Glutamatergic neuron (in vitro differentiated cells): ENCODE data around the gene MINDY3. TPM values are rescaled to one million over a fixed set of nuclear protein-coding genes. Genes with fewer than 3 reads are reported as not detected.
A peak's percentile ranks its signal among the peaks of the same experiment; 100 is the strongest.

Experiments used
- DNase-seq: peaks from one replicate; pipeline ENCODE4 v3.0.0; 2022
- H3K27ac Mint-ChIP-seq: one replicate; pipeline ENCODE4 v1.8.0; 2020; ENCODE audit warnings: mild to moderate bottlenecking, mixed read lengths, inconsistent platforms; ENCODE audit not compliant: unreplicated experiment
- H3K27me3 Mint-ChIP-seq: one replicate; pipeline ENCODE4 v1.8.0; 2020; ENCODE audit warnings: mild to moderate bottlenecking, moderate library complexity, mixed read lengths, inconsistent platforms; ENCODE audit not compliant: unreplicated experiment
- H3K36me3 Mint-ChIP-seq: one replicate; pipeline ENCODE4 v1.8.0; 2020; ENCODE audit warnings: mild to moderate bottlenecking, mixed read lengths, inconsistent platforms; ENCODE audit not compliant: unreplicated experiment
- H3K4me1 Mint-ChIP-seq: one replicate; pipeline ENCODE4 v1.8.0; 2020; ENCODE audit warnings: mild to moderate bottlenecking, low read depth, mixed read lengths, inconsistent platforms; ENCODE audit not compliant: unreplicated experiment
- H3K4me3 Mint-ChIP-seq: one replicate; pipeline ENCODE4 v1.8.0; 2020; ENCODE audit warnings: mild to moderate bottlenecking, mixed read lengths, inconsistent platforms; ENCODE audit not compliant: unreplicated experiment
- H3K9me3 Mint-ChIP-seq: one replicate; pipeline ENCODE4 v1.8.0; 2020; ENCODE audit warnings: mild to moderate bottlenecking, moderate library complexity, mixed read lengths, inconsistent platforms; ENCODE audit not compliant: unreplicated experiment
- total RNA-seq: library from RNA; stranded (reverse); fragmentation: NEBNext Ultra II Directional; extraction: Animal tissue kit (Norgen Biotek cat#: 25700); gene quantifications from one replicate; pipeline ENCODE4 v1.2.1, GENCODE V29; 2021; ENCODE audit not compliant: unreplicated experiment
- TF ChIP-seq, protein P1 (sequence below): fragments of 200-600 bp; sonication (generic); IDR thresholded peaks from one replicate; pipeline ENCODE4 v1.5.0; 2021; ENCODE audit not compliant: partially characterized antibody, unreplicated experiment

MINDY3 gene
- total RNA-seq, 1 donor from 2014 or later: 45.6 TPM

GRCh38 chr10:15841696-15842095, 18.6 kb downstream of the MINDY3 start:
- TF ChIP-seq, protein P1, sequence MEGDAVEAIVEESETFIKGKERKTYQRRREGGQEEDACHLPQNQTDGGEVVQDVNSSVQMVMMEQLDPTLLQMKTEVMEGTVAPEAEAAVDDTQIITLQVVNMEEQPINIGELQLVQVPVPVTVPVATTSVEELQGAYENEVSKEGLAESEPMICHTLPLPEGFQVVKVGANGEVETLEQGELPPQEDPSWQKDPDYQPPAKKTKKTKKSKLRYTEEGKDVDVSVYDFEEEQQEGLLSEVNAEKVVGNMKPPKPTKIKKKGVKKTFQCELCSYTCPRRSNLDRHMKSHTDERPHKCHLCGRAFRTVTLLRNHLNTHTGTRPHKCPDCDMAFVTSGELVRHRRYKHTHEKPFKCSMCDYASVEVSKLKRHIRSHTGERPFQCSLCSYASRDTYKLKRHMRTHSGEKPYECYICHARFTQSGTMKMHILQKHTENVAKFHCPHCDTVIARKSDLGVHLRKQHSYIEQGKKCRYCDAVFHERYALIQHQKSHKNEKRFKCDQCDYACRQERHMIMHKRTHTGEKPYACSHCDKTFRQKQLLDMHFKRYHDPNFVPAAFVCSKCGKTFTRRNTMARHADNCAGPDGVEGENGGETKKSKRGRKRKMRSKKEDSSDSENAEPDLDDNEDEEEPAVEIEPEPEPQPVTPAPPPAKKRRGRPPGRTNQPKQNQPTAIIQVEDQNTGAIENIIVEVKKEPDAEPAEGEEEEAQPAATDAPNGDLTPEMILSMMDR: no peak
- Mint-ChIP-seq H3K4me3 (no peak overlapping the region), H3K27ac (peak overlapping the region; percentile 2), H3K9me3 (no peaks in the 10 kb centered on the region), H3K27me3 (no peaks in the 10 kb centered on the region), H3K36me3 (no peaks in the 10 kb centered on the region), H3K4me1 (peaks cover 12% of the 10 kb centered on the region)
- DNase-seq: no peak

- Mint-ChIP-seq H3K27me3 (no peaks in the 10 kb centered on the region), H3K4me1 (peaks cover 6% of the 10 kb centered on the region), H3K27ac (no peak overlapping the region), H3K36me3 (no peaks in the 10 kb centered on the region), H3K4me3 (no peak overlapping the region), H3K9me3 (no peaks in the 10 kb centered on the region)
- TF ChIP-seq, protein P1: no peak
- DNase-seq: no peak
Observed at GRCh38 chr10:15836807-15837206, 23.5 kb downstream of the MINDY3 start.

DNA sequence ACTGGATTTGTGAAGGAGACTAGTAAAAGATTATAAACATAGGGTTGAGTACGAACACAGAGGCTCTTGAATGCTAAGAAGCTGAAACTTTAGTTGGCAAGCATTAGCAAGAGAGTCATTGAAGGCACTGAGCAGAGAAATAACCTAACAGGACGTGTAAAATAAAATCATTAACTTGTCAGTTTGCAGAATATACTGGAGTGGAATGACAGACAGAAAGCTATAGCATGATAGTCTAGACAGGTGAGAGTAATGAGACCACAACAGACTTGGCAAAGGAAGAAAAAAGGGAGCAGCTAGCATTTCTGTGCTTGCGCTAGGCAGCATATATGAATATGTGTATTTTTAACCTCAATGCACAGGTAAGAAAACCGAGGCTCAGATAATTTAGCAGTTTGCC, 30.8 kb downstream of the MINDY3 start:
- TF ChIP-seq, protein P1: no peak

GRCh38 chr10:15824498-15824897, 35.8 kb downstream of the MINDY3 start:
- H3K9me3 Mint-ChIP-seq: no peaks in the 10 kb centered on the region
- no peak for DNase-seq
- no peaks in the 10 kb centered on the region for H3K36me3 Mint-ChIP-seq
- H3K27me3 Mint-ChIP-seq: no peaks in the 10 kb centered on the region
- no peak overlapping the region for H3K27ac Mint-ChIP-seq
- H3K4me3 Mint-ChIP-seq: no peak overlapping the region
- H3K4me1 Mint-ChIP-seq: peaks cover 6% of the 10 kb centered on the region
- TF ChIP-seq, protein P1: peak; percentile 81

More for the DNA sequence above, 30.8 kb downstream of the MINDY3 start:
- H3K27me3 Mint-ChIP-seq: no peaks in the 10 kb centered on the region
- no peaks in the 10 kb centered on the region for H3K36me3 Mint-ChIP-seq
- no peak overlapping the region for H3K4me3 Mint-ChIP-seq
- no peaks in the 10 kb centered on the region for H3K9me3 Mint-ChIP-seq
- H3K27ac Mint-ChIP-seq: no peak overlapping the region
- H3K4me1 Mint-ChIP-seq: no peaks in the 10 kb centered on the region
- no peak for DNase-seq

DNA sequence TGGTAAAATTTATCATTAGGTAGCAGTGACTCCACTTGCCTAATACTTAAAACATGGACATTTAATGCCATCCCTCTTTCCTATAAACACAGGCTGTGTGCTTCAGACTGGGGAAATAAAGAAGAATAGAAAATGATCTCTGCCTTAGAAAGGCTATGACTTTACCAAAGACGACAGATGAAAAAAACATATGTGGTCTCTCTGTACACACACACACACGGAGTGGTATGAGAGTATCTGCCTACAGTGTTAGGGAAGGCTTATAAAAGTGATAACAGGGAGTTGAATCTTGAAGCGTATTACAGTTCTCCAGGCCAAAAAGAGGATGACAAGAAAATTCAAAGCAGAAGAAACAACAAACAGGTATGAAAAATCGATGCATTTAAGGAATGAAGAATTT, 38.2 kb downstream of the MINDY3 start:
- no peak overlapping the region for H3K4me3 Mint-ChIP-seq
- no peak overlapping the region for H3K27ac Mint-ChIP-seq
- TF ChIP-seq, protein P1: no peak
- no peaks in the 10 kb centered on the region for H3K27me3 Mint-ChIP-seq
- peaks cover 6% of the 10 kb centered on the region for H3K4me1 Mint-ChIP-seq
- no peak for DNase-seq
- no peaks in the 10 kb centered on the region for H3K36me3 Mint-ChIP-seq
- H3K9me3 Mint-ChIP-seq: no peaks in the 10 kb centered on the region
